Stomach (tissue), 4 donors: ENCODE measurements around the gene KYNU.
"Not testable (repeated sequence)": the region's sequence is repeated elsewhere in the genome, so short reads cannot be mapped to it uniquely, and the experiment has no call there.

Source experiments
- POLR2A ChIP-seq, 4 donors: fragments of 450-650 bp; IDR thresholded peaks; one replicate each; pipeline ENCODE4 v1.6.1; 2016; ENCODE audit warnings: antibody characterized with exemption in 4 of 4, control low read depth in 2 of 4, mild to moderate bottlenecking in 1 of 4, moderate library complexity in 1 of 4
- TF ChIP-seq, protein P1 (sequence below), 7 experiments: fragments of 450-650 bp in 4 of 7; fragments of 200-600 bp in 3 of 7; sonication (generic) in 3 of 7; IDR thresholded peaks; one replicate each; pipeline ENCODE4 v1.5.1; 2016 to 2019; ENCODE audit warnings: antibody characterized with exemption in 7 of 7, control low read depth in 2 of 7, mild to moderate bottlenecking in 1 of 7

DNA sequence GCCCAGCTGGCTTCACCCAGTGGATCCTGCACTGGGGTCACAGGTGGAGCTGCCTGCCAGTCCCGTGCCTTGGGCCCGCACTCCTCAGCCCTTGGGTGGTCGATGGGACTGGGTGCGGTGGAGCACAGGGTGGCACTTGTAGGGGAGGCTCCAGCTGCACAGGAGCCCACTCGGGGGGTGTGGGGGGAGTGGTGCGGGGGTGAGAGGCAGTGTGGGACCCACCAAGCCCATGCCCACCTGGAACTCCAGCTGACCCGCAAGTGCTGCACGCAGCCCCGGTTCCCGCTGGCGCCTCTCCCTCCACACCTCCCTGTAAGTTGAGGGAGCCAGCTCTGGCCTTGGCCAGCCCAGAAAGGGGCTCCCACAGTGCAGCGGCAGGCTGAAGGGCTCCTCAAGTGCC is 212.1 kb downstream of the KYNU start:
- not testable (repeated sequence) for TF ChIP-seq POLR2A (IDR thresholded peaks at IDR 0.05)
- TF ChIP-seq, protein P1, sequence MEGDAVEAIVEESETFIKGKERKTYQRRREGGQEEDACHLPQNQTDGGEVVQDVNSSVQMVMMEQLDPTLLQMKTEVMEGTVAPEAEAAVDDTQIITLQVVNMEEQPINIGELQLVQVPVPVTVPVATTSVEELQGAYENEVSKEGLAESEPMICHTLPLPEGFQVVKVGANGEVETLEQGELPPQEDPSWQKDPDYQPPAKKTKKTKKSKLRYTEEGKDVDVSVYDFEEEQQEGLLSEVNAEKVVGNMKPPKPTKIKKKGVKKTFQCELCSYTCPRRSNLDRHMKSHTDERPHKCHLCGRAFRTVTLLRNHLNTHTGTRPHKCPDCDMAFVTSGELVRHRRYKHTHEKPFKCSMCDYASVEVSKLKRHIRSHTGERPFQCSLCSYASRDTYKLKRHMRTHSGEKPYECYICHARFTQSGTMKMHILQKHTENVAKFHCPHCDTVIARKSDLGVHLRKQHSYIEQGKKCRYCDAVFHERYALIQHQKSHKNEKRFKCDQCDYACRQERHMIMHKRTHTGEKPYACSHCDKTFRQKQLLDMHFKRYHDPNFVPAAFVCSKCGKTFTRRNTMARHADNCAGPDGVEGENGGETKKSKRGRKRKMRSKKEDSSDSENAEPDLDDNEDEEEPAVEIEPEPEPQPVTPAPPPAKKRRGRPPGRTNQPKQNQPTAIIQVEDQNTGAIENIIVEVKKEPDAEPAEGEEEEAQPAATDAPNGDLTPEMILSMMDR (IDR thresholded peaks at IDR 0.05) = not testable (repeated sequence)
